Activated T-helper 2 cell treated with anti-CD3 and anti-CD28 coated beads, Interferon-gamma antibody, Interleukin-2, Interleukin-4, amounts not matched to agents 10 μg/mL and 5 μg/mL and 100 μg/mL, durations not matched to agents 14 hours and 24 hours and 36 hours (primary cell): Measurements from ENCODE around the gene CAPSL. TPM values are rescaled to one million over a fixed set of nuclear protein-coding genes. Genes with fewer than 3 reads are reported as not detected.
"Not testable (repeated sequence)": the region's sequence is repeated elsewhere in the genome, so short reads cannot be mapped to it uniquely, and the experiment has no call there.

Source experiments
- DNase-seq: peaks from one replicate; pipeline ENCODE4 v3.0.0; 2021; ENCODE audit warnings: low spot score
- H3K27ac Mint-ChIP-seq: one replicate; pipeline ENCODE4 v1.8.0; 2021; ENCODE audit warnings: mixed read lengths
- H3K27me3 Mint-ChIP-seq: one replicate; pipeline ENCODE4 v1.8.0; 2021; ENCODE audit warnings: low read depth, mixed read lengths
- H3K36me3 Mint-ChIP-seq: one replicate; pipeline ENCODE4 v1.8.0; 2021; ENCODE audit warnings: low read depth, mixed read lengths
- H3K4me1 Mint-ChIP-seq: one replicate; pipeline ENCODE4 v1.8.0; 2021; ENCODE audit warnings: low read depth, mixed read lengths
- H3K4me3 Mint-ChIP-seq: one replicate; pipeline ENCODE4 v1.8.0; 2021; ENCODE audit warnings: low read depth, mild to moderate bottlenecking, moderate library complexity, mixed read lengths
- H3K9me3 Mint-ChIP-seq: one replicate; pipeline ENCODE4 v1.8.0; 2021; ENCODE audit warnings: mixed read lengths
- intact Hi-C: fragments of 100-400 bp; cut with micrococcal nuclease; formaldehyde crosslinking; loops from one replicate; pipeline ENCODE4 v1.15.1; 2023
- total RNA-seq: library from RNA; stranded (reverse); gene quantifications from 2 replicates; pipeline ENCODE4 v1.2.3, GENCODE V29; 2022

The CAPSL gene
- total RNA-seq, 1 donor from 2014 or later = 0.50 TPM

DNA sequence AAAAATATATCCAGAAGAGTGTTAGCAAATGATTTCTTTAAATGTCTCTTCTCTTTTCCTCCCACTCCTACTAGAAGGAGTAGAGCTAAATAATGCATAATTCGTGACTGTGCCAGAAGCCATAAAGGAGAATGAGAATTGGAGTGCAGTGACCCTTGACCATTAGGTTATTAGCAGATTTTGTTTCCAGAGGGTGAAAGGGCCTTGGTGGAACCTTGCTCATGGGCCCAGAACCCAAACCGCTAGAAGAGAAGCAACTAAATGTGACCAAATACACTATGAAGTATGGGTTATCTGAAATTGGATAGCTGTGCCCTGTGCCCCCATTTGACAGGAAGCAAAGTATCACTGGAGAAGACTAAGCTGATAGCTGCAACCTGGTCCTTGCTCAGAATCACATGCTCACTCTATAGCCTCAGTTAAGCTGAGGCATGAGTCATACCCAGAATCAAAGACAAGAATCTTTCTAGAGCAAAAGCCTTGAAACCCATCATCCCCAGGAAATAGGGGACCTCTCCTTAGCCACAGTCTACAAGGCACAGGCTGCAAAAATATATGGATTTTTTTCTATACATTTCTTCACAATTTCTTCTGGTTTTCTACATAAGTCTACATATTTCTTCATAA, 36.3 kb downstream of the CAPSL start:
- H3K27ac Mint-ChIP-seq = peak overlapping the region; percentile 83
- H3K36me3 Mint-ChIP-seq = peaks cover 20% of the 10 kb centered on the region
- DNase-seq = peak; percentile 49
- peaks cover 78% of the 10 kb centered on the region for H3K4me1 Mint-ChIP-seq
- intact Hi-C loops = loop anchor here (1.0 kb wide), 1 partner anchor 45 kb away; no protein-coding TSS in a partner anchor
- no peaks in the 10 kb centered on the region for H3K27me3 Mint-ChIP-seq
- peaks cover 7% of the 10 kb centered on the region for H3K9me3 Mint-ChIP-seq
- H3K4me3 Mint-ChIP-seq = peak overlapping the region; percentile 28

DNA sequence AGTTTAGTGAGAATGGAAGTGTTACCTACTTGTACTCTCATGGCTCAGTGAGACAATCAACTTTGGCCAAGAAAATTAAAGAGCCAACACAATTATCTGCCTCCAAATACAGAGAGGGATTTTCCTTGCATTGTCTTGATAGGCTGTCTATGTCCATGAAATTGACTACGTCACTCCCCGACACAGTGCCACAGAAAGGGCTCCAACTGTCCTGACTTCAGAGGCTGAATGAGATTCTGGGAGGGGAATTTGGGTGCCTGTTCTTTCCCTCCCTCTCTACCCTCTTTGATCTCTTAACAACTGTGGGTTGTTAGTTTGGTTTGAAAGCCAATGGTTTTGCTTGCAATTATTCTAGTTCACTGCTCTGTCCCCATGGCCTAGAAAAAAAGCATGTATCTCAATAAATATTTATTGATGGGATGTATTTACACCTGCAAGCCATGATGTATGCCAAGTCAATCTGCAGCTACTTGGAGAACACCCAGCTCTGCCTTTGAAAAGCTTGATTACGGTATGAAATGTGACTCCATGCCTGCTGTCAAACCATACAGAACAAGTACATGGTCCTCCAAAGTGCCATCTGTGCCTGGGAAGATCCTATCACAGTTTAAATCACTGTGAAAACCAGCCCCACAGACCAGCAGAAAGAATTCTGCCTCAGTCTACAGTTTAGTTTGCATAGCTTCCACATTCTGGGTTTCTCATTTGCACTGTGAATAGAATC, 37.3 kb downstream of the CAPSL start:
- no peak for DNase-seq
- Mint-ChIP-seq H3K36me3 (peaks cover 17% of the 10 kb centered on the region), H3K4me3 (no peak overlapping the region), H3K9me3 (peaks cover 7% of the 10 kb centered on the region), H3K4me1 (peaks cover 74% of the 10 kb centered on the region), H3K27me3 (no peaks in the 10 kb centered on the region), H3K27ac (peak overlapping the region; percentile 83)
- intact Hi-C loops = no loop called here

DNA sequence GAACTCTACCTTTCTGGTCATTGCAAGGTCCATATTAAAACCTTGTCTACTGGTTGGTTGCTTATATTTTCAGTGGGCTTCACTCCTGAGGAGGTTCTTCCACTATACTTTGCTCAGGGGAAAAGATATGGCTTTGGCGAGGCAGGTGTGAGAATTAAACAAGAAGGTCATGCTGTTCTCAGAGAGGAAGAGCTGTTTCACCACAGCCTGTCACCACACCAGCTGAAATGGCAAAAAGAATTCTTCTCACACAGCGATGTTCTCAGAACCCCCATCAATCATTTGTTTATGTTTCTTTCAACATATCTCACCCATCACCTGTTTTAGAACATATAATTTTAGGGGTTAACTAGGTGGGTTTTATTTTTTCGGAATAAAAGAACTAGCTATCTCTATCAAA, 38.6 kb downstream of the CAPSL start:
- intact Hi-C loops = no loop called here
- Mint-ChIP-seq H3K27me3 (peaks cover 3% of the 10 kb centered on the region), H3K4me3 (no peak overlapping the region), H3K36me3 (peaks cover 11% of the 10 kb centered on the region), H3K4me1 (peaks cover 65% of the 10 kb centered on the region), H3K9me3 (peaks cover 7% of the 10 kb centered on the region), H3K27ac (peak overlapping the region; percentile 67)
- DNase-seq = no peak

DNA sequence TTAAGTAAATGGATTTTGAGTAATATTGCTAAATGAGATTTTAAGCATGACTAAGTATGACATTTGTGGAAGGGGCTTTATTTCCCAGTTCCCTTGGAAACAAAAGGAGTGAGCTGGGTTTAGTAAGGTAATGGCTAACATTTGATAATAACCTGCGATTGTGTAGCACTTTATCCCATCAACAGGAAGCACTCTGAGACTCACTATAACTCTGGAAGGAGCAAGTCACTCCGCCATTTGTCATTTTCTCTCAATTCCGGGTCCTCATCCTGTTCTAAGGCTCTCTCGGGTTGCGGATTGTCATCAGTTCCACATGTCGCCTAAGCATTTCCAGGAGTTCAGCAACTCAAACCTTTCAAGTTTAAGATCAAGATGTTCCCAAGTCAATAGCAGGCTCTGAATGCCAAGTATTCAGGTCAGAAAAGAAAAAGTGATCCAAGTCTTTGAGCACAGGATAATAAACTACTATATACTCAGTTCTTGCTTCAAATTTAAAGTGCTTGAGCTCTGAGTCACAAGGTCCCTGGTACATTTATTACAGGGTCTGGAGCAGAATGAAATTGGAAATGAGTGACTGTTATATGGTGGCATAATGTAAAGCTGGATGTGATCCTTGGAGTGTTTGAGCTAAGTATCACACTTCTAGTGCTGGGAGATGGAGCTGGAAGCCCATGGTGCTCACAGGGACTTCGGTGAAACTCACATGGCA, 39.3 kb downstream of the CAPSL start:
- Mint-ChIP-seq H3K4me3 (no peak overlapping the region), H3K27me3 (peaks cover 3% of the 10 kb centered on the region), H3K9me3 (peaks cover 7% of the 10 kb centered on the region), H3K27ac (peak overlapping the region; percentile 46), H3K36me3 (peaks cover 5% of the 10 kb centered on the region), H3K4me1 (peaks cover 61% of the 10 kb centered on the region)
- intact Hi-C loops = no loop called here
- no peak for DNase-seq

DNA sequence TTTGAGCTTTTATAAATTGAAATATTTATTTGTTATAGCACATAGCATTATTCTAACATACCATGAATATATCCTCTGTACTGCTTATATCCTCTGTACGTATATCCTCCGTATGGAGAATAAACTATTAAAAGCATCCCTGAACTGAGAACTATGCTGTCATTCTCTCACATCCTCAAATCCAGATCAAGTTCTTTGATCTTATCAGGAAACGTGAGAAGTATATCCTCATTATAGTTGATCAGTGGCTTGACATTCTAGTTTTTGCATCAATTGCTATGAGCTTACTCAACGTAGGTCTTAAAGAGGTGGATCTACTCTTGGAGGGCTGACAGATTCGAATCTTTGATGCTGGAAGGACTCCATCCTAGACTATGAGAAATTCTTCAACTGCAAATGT, 44.3 kb downstream of the CAPSL start:
- Mint-ChIP-seq H3K36me3 (no peaks in the 10 kb centered on the region), H3K4me3 (no peak overlapping the region), H3K9me3 (peaks cover 4% of the 10 kb centered on the region)

DNA sequence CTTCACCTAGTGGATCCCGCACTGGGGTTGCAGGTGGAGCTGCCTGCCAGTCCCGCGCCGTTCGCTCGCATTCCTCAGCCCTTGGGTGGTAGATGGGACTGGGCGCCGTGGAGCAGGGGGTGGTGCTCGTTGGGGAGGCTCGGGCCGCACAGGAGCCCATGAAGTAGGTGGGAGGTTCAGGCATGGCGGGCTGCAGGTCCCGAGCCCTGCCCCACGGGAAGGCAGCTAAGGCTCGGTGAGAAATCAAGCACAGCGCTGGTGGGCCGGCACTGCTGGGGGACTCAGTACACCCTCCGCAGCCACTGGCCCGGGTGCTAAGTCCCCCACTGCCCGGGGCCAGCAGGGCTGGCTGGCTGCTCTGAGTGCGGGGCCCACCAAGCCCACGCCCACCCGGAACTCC, 45.6 kb downstream of the CAPSL start:
- H3K27ac Mint-ChIP-seq, DNase-seq, H3K27me3 Mint-ChIP-seq, H3K36me3 Mint-ChIP-seq, H3K4me1 Mint-ChIP-seq, H3K9me3 Mint-ChIP-seq, H3K4me3 Mint-ChIP-seq, intact Hi-C loops: not testable (repeated sequence)

More for the DNA sequence above, 44.3 kb downstream of the CAPSL start:
- H3K27me3 Mint-ChIP-seq = peaks cover 3% of the 10 kb centered on the region
- DNase-seq = no peak
- H3K4me1 Mint-ChIP-seq = peaks cover 14% of the 10 kb centered on the region
- intact Hi-C loops = no loop called here
- H3K27ac Mint-ChIP-seq = no peak overlapping the region

DNA sequence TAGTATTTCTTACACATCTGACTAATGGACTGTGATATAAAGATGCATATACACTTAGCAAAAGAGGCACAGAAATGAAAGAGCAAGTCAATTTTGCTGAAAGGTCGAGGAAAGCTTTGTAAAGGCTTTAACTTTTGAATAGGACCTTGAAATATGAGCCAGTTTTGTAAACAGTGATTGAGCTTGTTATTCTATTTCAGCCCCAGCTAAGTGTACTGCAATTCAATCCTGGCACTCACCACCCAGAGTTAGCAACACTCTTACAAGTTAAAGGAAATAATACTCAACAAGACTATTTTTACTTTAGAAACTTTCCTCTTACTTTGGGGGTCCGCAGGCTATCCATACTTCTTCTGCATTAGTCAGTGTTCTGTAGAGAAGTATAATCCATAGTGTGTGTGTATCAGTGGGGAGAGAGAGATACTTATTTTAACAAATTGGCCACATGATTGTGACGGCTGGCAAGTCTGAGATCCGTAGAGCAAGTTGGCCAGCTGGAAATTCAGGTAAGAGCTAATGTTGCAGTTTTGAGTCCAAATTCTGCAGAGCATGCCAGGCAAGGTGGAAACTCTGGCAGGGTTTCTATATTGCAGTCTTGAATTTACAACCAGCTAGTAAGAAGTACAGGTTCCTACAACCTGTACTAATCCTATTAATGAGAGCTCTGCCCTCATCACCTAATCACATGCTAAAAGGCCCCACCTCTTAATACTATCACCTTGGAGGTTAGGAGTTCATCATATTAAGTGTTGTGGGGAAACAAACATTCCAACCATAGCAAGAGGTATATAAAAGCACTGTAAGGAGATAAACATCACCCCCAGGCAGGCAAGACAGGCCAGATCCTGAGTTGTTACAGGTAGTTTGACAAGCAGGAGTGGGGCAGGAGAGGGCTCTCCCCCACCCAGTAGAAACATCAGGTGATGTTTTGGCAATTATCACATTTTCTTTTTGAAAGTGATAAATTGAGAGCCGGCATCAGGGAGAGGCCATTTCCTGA, 48.1 kb downstream of the CAPSL start:
- peaks cover 4% of the 10 kb centered on the region for H3K9me3 Mint-ChIP-seq
- no peaks in the 10 kb centered on the region for H3K36me3 Mint-ChIP-seq
- H3K27me3 Mint-ChIP-seq = no peaks in the 10 kb centered on the region
- peaks cover 5% of the 10 kb centered on the region for H3K4me1 Mint-ChIP-seq
- no peak overlapping the region for H3K4me3 Mint-ChIP-seq
- intact Hi-C loops = no loop called here
- no peak overlapping the region for H3K27ac Mint-ChIP-seq
- no peak for DNase-seq

DNA sequence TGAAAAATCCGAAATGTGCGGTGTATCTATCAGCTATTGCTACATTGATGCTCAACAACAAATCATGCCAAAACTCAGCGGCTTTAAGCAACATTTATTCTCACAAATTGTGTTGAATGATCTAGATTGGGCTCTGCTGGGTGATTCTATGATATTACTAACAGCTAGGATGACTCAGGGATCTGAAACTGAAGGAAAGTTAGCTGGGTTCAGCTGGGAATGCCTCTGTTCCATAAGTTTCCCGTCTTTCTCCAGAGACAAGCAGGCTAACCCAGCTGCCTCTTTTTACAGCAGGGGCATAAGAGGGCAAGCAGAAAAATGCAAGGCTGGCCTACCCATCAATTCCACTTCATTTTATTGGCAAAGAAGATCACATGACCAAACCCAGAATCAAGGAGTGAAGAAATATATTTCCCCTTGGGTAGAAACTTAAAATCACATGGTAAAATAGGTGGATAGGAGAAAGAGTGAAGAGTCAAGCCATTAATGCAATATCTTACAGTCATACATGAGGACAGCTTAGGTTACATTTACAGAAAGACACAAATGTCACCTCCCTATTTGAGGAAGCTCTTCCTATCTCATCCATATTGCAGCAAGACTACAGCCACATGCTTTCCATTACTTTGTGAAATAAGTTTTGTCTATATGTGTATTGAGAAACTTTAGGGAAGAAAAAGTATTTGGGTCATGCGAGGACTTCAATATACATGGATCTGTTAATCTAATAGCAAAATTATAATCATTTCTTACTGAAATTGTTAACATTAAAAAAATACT, 50.9 kb downstream of the CAPSL start:
- peaks cover 14% of the 10 kb centered on the region for H3K36me3 Mint-ChIP-seq
- H3K4me1 Mint-ChIP-seq = peaks cover 17% of the 10 kb centered on the region
- intact Hi-C loops = no loop called here
- H3K4me3 Mint-ChIP-seq = no peak overlapping the region
- H3K27me3 Mint-ChIP-seq = no peaks in the 10 kb centered on the region
- no peak for DNase-seq
- H3K9me3 Mint-ChIP-seq = no peaks in the 10 kb centered on the region
- H3K27ac Mint-ChIP-seq = no peak overlapping the region

DNA sequence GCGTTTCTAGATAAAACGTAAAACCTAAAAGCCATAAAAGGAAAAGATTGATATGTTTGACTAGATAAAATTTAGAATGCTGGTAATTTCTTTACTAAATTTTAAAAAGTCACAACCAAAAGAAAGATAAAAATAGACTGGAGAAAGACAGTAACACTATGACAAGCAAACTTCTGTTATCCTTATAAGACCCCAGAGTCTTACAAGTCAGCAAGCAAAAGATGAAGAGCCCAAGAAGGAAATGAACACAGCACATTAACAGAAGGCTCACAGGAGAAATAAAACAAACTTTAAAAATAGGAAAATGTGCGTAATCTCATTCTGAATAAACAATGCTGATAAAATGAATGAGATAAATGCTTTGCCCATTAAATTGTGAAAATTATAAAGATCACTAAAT, 52.0 kb downstream of the CAPSL start:
- DNase-seq = no peak
- no peaks in the 10 kb centered on the region for H3K27me3 Mint-ChIP-seq
- intact Hi-C loops = no loop called here
- H3K9me3 Mint-ChIP-seq = no peaks in the 10 kb centered on the region
- H3K27ac Mint-ChIP-seq = no peak overlapping the region
- H3K4me3 Mint-ChIP-seq = no peak overlapping the region
- peaks cover 23% of the 10 kb centered on the region for H3K36me3 Mint-ChIP-seq
- H3K4me1 Mint-ChIP-seq = peaks cover 22% of the 10 kb centered on the region

DNA sequence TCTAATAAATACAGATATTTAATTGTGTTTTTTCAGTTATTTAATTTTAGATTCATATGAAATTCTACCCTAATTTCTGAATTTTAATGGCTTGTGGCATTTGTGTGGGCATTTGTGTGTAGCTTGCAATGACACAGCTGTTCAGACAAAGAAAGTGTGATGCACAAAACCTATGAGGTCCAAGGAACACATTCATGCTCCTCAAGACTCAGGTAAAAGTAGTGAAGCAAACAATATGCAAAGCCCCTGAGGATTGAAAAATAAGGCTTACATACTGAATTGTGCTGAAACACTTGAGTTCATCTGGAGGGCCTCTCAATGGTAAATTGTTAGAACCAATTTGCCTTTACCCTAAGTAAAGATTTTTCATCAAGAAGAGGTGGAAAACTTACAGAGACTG, 53.6 kb downstream of the CAPSL start:
- DNase-seq = no peak
- Mint-ChIP-seq H3K4me1 (peaks cover 30% of the 10 kb centered on the region), H3K27me3 (no peaks in the 10 kb centered on the region), H3K36me3 (peaks cover 34% of the 10 kb centered on the region), H3K9me3 (no peaks in the 10 kb centered on the region), H3K4me3 (no peak overlapping the region), H3K27ac (no peak overlapping the region)
- intact Hi-C loops = loop anchor here (1.0 to 2.0 kb wide), 2 partner anchors 19 to 26 kb away; no protein-coding TSS in a partner anchor

DNA sequence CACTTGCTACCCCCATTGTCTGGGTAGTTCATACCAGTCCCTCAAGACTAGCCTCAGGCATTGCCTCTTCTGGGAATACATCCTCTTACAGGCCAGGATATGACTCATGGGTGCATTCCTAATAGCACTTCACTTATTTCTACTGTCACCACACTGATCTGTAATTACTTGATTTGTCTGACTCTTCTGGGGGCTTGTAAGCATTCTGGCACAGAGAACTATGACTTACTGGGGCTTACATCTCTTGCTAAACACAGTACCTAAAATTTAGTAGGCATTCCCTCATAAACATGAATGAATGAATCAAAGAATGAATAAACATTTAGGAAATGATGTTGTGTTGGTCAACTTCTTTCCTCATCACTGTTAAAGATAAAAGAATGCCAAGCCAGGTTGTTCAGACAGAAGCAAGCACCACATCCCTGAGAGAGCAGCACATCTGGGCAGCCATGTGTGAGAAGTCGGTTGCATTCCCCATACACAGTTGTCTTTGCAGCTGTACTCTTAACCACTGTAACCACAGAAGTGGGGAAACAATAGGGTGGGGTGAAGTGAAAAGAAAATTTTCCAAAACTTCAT, 54.1 kb downstream of the CAPSL start:
- Mint-ChIP-seq H3K27me3 (no peaks in the 10 kb centered on the region), H3K27ac (peak overlapping the region; percentile 74), H3K36me3 (peaks cover 39% of the 10 kb centered on the region), H3K9me3 (no peaks in the 10 kb centered on the region), H3K4me1 (peaks cover 33% of the 10 kb centered on the region), H3K4me3 (no peak overlapping the region)
- intact Hi-C loops = loop anchor here (1.0 to 2.0 kb wide), 2 partner anchors 19 to 25 kb away; no protein-coding TSS in a partner anchor
- DNase-seq = no peak
